SH-SY5Y (cell line): Measurements from ENCODE around the gene ZNF683.

ENCODE experiments used
- GATA2 ChIP-seq: IDR thresholded peaks from 2 replicates; pipeline ENCODE4 v1.6.1; 2011; ENCODE audit warnings: mild to moderate bottlenecking, low read depth, low read length
- GATA3 ChIP-seq: IDR thresholded peaks from 2 replicates; pipeline ENCODE4 v1.6.1; 2011; ENCODE audit warnings: low read depth, mild to moderate bottlenecking, low read length, moderate library complexity

DNA sequence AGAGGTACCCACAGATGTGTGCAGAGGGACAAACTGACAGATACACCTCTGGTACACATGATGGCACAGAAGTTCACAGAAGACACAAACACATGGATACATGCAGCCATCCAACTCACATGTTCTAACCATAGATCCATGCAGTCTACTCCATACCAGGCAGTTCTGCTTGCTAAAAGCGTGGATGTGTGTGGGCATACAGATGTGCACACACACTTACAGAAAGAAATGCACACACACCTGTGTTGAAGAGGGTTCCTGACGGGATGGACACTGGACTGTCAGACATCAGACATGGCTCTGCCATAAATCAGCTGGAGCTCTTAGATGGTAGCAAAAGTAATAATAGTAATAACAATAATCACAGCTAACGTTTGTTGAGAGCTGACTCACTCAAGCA lies 48.0 kb downstream of the ZNF683 start:
- no peak for TF ChIP-seq GATA2
- TF ChIP-seq GATA3 = no peak
